ENCODE measurements around the gene ABCA7. TPM values are rescaled to one million over a fixed set of nuclear protein-coding genes. Genes with fewer than 3 reads are reported as not detected.
"Not testable (repeated sequence)": the region's sequence is repeated elsewhere in the genome, so short reads cannot be mapped to it uniquely, and the experiment has no call there.

Gene ABCA7
- total and polyA plus RNA-seq, 2 donors, result 23.4 to 315 TPM

- Histone ChIP-seq H3K4me1 (ENCODE audit: control insufficient read depth in 2 of 2, insufficient read depth in 2 of 2, low read length in 2 of 2) (peaks cover 3 to 11% of the 10 kb centered on the region in 2 donors), H3K27ac (ENCODE audit: low read depth in 1 of 2, low read length in 1 of 2) (no peak overlapping the region)
Observed at GRCh38 chr19:1113986-1114483, 74.1 kb downstream of the ABCA7 start.

DNA sequence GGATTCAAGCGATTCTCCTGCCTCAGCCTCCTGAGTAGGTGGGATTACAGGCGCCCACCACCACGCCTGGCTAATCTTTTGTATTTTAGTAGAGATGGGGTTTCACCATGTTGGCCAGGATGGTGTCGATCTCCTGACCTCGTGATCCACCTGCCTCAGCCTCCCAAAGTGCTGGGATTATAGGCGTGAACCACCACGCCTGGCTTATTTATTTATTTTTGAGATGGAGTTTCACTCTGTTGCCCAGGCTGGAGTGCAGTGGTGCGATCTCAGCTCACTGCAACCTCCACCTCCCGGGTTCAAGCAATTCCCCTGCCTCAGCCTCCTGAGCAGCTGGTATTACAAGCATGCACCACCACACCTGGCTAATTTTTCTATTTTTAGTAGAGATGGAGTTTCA, 74.8 kb downstream of the ABCA7 start:
- H3K9me3 ChIP-seq (ENCODE audit: control insufficient read depth in 2 of 2, insufficient read depth in 1 of 2, low read length in 1 of 2); H3K27ac ChIP-seq (ENCODE audit: low read depth in 1 of 2, low read length in 1 of 2); DNase-seq (ENCODE audit: low read depth in 6 of 9, low spot score in 9 of 9); H3K4me3 ChIP-seq (ENCODE audit: low read length in 2 of 2); H3K27me3 ChIP-seq (ENCODE audit: control insufficient read depth in 2 of 2, insufficient read depth in 1 of 2, low read length in 1 of 2): not testable (repeated sequence)
- Histone ChIP-seq H3K4me1 (ENCODE audit: control insufficient read depth in 2 of 2, insufficient read depth in 2 of 2, low read length in 2 of 2) (peaks cover 3 to 11% of the 10 kb centered on the region in 2 donors), H3K36me3 (ENCODE audit: control insufficient read depth in 2 of 2, insufficient read depth in 2 of 2, low read length in 1 of 2) (peaks cover 66 to 87% of the 10 kb centered on the region in 2 donors)
- 97% methylated on average over 9 of the region's 9 CpGs for WGBS

More at GRCh38 chr19:1113986-1114483, 74.1 kb downstream of the ABCA7 start:
- H3K27me3 ChIP-seq (ENCODE audit: control insufficient read depth in 2 of 2, insufficient read depth in 1 of 2, low read length in 1 of 2), result no peaks in the 10 kb centered on the region
- WGBS, result 97% methylated on average over 25 of the region's 25 CpGs
- H3K36me3 ChIP-seq (ENCODE audit: control insufficient read depth in 2 of 2, insufficient read depth in 2 of 2, low read length in 1 of 2), result peaks cover 61 to 87% of the 10 kb centered on the region in 2 donors
- no peak for DNase-seq (ENCODE audit: low read depth in 6 of 9, low spot score in 9 of 9)
- no peaks in the 10 kb centered on the region for H3K9me3 ChIP-seq (ENCODE audit: control insufficient read depth in 2 of 2, insufficient read depth in 1 of 2, low read length in 1 of 2)
- no peak overlapping the region for H3K4me3 ChIP-seq (ENCODE audit: low read length in 2 of 2)

Other genes with a start within 250 kb of the ABCA7 start
- gene PTBP1, start 242.7 kb upstream of the ABCA7 start, total RNA-seq, result 75.1 TPM
- 129 TPM for gene PTBP1, start 242.7 kb upstream of the ABCA7 start, polyA plus RNA-seq
- 0.19 TPM for gene PLPPR3, start 218.2 kb upstream of the ABCA7 start, total RNA-seq
- 0.16 TPM for gene PLPPR3, start 218.2 kb upstream of the ABCA7 start, polyA plus RNA-seq
- 6.1 TPM for gene AZU1, start 212.3 kb upstream of the ABCA7 start, total RNA-seq
- 5.7 TPM for gene AZU1, start 212.3 kb upstream of the ABCA7 start, polyA plus RNA-seq
- 25.2 TPM for gene PRTN3, start 199.1 kb upstream of the ABCA7 start, total RNA-seq
- 15.4 TPM for gene PRTN3, start 199.1 kb upstream of the ABCA7 start, polyA plus RNA-seq
- gene ELANE, start 187.8 kb upstream of the ABCA7 start, total RNA-seq, result 7.7 TPM
- gene ELANE, start 187.8 kb upstream of the ABCA7 start, polyA plus RNA-seq, result 11.2 TPM
- gene CFD, start 180.4 kb upstream of the ABCA7 start, total RNA-seq, result 6.3 TPM
- gene CFD, start 180.4 kb upstream of the ABCA7 start, polyA plus RNA-seq, result 40.0 TPM
- 8.9 TPM for gene MED16, start 146.9 kb upstream of the ABCA7 start, total RNA-seq
- 64.4 TPM for gene MED16, start 146.9 kb upstream of the ABCA7 start, polyA plus RNA-seq
- gene RNU6-9, start 146.6 kb upstream of the ABCA7 start, total RNA-seq, result not detected
- not detected for gene RNU6-9, start 146.6 kb upstream of the ABCA7 start, polyA plus RNA-seq
- 25.7 TPM for gene R3HDM4, start 126.9 kb upstream of the ABCA7 start, total RNA-seq
- 102 TPM for gene R3HDM4, start 126.9 kb upstream of the ABCA7 start, polyA plus RNA-seq
- 0.24 TPM for gene KISS1R, start 122.8 kb upstream of the ABCA7 start, total RNA-seq
- 0.14 TPM for gene KISS1R, start 122.8 kb upstream of the ABCA7 start, polyA plus RNA-seq
- gene ARID3A, start 114.1 kb upstream of the ABCA7 start, total RNA-seq, result 8.8 TPM
- 4.4 TPM for gene ARID3A, start 114.1 kb upstream of the ABCA7 start, polyA plus RNA-seq
- gene WDR18, start 55.8 kb upstream of the ABCA7 start, total RNA-seq, result 34.0 TPM
- gene WDR18, start 55.8 kb upstream of the ABCA7 start, polyA plus RNA-seq, result 56.0 TPM
- gene GRIN3B, start 39.7 kb upstream of the ABCA7 start, total RNA-seq, result under 0.01 TPM
- 0.09 TPM for gene GRIN3B, start 39.7 kb upstream of the ABCA7 start, polyA plus RNA-seq
- 73.1 TPM for gene TMEM259, start 19.0 kb upstream of the ABCA7 start, total RNA-seq
- gene TMEM259, start 19.0 kb upstream of the ABCA7 start, polyA plus RNA-seq, result 359 TPM
- gene RNU6-2, start 18.6 kb upstream of the ABCA7 start, total RNA-seq, result not detected
- gene RNU6-2, start 18.6 kb upstream of the ABCA7 start, polyA plus RNA-seq, result not detected
- gene CNN2, start 13.5 kb upstream of the ABCA7 start, total RNA-seq, result 55.9 TPM
- gene CNN2, start 13.5 kb upstream of the ABCA7 start, polyA plus RNA-seq, result 127 TPM
- 118 TPM for gene ARHGAP45, start 27.1 kb downstream of the ABCA7 start, total RNA-seq
- gene ARHGAP45, start 27.1 kb downstream of the ABCA7 start, polyA plus RNA-seq, result 295 TPM
- 79.0 TPM for gene POLR2E, start 55.3 kb downstream of the ABCA7 start, total RNA-seq
- gene POLR2E, start 55.3 kb downstream of the ABCA7 start, polyA plus RNA-seq, result 84.0 TPM
- 194 TPM for gene GPX4, start 63.9 kb downstream of the ABCA7 start, total RNA-seq
- gene GPX4, start 63.9 kb downstream of the ABCA7 start, polyA plus RNA-seq, result 546 TPM
- 15.4 TPM for gene SBNO2, start 134.2 kb downstream of the ABCA7 start, total RNA-seq
- 62.4 TPM for gene SBNO2, start 134.2 kb downstream of the ABCA7 start, polyA plus RNA-seq
- gene STK11, start 165.7 kb downstream of the ABCA7 start, total RNA-seq, result 42.5 TPM
- 60.2 TPM for gene STK11, start 165.7 kb downstream of the ABCA7 start, polyA plus RNA-seq
- gene CBARP, start 197.9 kb downstream of the ABCA7 start, total RNA-seq, result 0.09 TPM
- 0.37 TPM for gene CBARP, start 197.9 kb downstream of the ABCA7 start, polyA plus RNA-seq
- gene ATP5F1D, start 201.6 kb downstream of the ABCA7 start, total RNA-seq, result 47.6 TPM
- gene ATP5F1D, start 201.6 kb downstream of the ABCA7 start, polyA plus RNA-seq, result 150 TPM
- 8.7 TPM for gene MIDN, start 208.5 kb downstream of the ABCA7 start, total RNA-seq
- gene MIDN, start 208.5 kb downstream of the ABCA7 start, polyA plus RNA-seq, result 55.1 TPM
- 229 TPM for gene CIRBP, start 229.2 kb downstream of the ABCA7 start, total RNA-seq
- gene CIRBP, start 229.2 kb downstream of the ABCA7 start, polyA plus RNA-seq, result 693 TPM
- gene FAM174C, start 235.4 kb downstream of the ABCA7 start, total RNA-seq, result 29.2 TPM
- gene FAM174C, start 235.4 kb downstream of the ABCA7 start, polyA plus RNA-seq, result 62.2 TPM
- 0.09 TPM for gene EFNA2, start 245.8 kb downstream of the ABCA7 start, total RNA-seq
- 0.21 TPM for gene EFNA2, start 245.8 kb downstream of the ABCA7 start, polyA plus RNA-seq